GM18519 (cell line): ENCODE results near the gene KCNC4.

Source experiments
- ATAC-seq: cut with Tn5 transposase; IDR thresholded peaks from one replicate; pipeline ENCODE4 v1.9.1; 2021; ENCODE audit warnings: mild to moderate bottlenecking, moderate library complexity; ENCODE audit not compliant: unreplicated experiment, low FRiP score

The KCNC4 gene

GRCh38 chr1:110211496-110212168, 1.5 kb downstream of the KCNC4 start:
- no peak for ATAC-seq

GRCh38 chr1:110212169-110213142, 2.3 kb downstream of the KCNC4 start:
- no peak for ATAC-seq

- ATAC-seq = no peak
Observed at GRCh38 chr1:110213143-110213540, 3.0 kb downstream of the KCNC4 start.

GRCh38 chr1:110214454-110215404, 4.6 kb downstream of the KCNC4 start:
- ATAC-seq = no peak

- no peak for ATAC-seq
Observed at GRCh38 chr1:110215621-110216515, 5.8 kb downstream of the KCNC4 start.

DNA sequence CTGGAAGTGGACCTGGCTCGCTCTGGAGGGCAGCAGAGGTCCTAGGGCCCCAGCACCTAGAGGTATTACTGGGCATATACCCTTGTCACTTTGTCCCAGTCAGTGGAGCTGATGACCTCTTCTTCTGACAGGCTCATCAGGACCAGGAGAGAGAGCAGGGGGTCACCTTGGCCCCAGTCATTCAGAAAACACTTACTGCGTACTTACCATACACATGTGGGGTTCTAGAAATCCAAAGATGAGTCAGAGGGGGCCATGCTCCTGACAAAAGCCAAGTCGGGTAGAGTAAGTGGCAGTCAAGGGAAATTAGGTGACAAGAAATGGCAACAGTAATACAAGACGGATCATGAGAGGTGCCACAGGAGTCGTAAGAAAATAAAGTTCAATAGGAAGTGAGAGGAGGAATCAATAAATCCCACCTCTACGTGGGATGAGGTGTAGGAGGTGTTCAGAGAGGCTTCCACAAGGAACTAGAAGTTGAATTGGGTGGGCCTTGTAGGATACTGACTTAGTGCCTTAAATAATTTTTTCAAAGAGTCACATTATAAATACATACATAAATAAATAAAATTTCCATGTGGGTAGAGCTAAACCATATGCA, 6.8 kb downstream of the KCNC4 start:
- no peak for ATAC-seq

- no peak for ATAC-seq
Observed at GRCh38 chr1:110218137-110218536, 8.0 kb downstream of the KCNC4 start.

DNA sequence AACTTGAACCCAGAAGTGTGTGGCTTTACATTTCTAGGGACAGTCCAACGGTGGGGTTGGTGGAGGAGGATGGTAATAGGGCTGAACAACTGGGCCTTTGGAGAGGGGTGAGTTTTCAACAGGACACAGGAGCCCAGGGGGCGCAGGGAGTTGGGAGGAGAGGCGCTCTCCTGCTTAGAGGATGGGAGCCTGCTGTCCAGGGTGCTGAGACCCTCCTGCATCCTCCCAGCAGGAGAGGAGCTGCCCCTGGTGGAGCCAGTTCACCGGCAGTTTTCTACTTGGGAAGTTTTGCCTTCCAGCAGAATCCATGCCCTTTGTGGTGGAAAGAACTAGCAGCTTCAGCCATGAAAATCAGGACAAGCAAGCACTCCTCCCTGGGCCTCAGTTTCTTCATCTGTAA, 8.6 kb downstream of the KCNC4 start:
- no peak for ATAC-seq

DNA sequence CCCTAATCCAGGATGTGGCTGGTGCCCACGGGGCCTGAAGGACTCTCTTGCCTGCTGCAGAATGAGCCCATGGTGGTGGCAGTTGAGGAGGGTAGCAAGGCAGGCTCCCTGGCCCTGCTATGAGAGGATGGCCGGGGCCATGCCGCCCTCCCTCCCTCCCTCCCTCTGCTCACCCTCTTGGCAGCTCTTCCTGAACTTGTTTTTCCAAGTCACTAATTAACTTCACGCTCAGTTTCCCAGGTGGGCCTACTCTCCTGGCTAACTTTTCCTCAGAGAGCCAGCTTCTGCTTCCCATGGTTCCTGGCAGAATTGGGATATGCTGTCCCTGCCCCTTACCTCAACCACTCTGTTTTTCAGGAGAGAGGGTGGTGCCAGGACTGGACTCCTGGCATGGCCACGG, 10.2 kb downstream of the KCNC4 start:
- ATAC-seq = no peak

DNA sequence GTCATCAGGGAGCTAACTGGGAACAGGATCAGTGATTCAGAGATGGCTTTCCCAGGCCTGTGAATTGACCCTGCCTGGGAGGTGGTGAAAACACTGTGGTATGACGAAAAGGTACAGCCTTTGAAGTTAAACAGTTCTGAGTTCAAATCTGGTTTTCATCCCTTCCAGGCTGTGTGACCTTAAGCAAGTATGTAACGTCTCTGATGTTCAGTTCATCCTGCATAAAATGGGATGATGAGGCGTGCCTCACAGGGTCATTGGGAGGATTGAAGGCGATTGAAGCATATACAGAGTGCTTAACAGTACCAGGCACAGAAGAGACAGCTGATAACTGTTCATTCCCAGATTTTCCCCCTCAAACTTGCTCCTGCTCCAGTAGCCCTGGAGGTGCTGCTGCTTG, 11.0 kb downstream of the KCNC4 start:
- ATAC-seq = no peak

DNA sequence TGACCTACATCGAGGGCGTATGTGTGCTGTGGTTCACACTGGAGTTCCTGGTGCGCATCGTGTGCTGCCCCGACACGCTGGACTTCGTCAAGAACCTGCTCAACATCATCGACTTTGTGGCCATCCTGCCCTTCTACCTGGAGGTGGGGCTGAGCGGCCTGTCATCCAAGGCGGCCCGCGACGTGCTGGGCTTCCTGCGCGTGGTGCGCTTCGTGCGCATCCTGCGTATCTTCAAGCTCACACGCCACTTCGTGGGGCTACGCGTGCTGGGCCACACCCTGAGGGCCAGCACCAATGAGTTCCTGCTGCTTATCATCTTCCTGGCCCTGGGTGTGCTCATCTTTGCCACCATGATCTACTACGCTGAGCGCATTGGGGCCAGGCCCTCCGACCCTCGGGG, 13.0 kb downstream of the KCNC4 start:
- no peak for ATAC-seq

DNA sequence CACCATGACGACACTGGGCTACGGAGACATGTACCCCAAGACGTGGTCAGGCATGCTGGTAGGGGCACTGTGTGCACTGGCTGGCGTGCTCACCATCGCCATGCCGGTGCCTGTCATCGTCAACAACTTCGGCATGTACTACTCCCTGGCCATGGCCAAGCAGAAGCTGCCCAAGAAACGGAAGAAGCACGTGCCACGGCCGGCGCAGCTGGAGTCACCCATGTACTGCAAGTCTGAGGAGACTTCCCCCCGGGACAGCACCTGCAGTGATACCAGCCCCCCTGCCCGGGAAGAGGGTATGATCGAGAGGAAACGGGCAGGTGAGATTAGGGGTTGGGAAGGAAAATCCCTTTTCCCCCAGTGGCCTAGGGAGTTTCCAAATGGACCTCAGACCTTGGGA, 13.5 kb downstream of the KCNC4 start:
- ATAC-seq = no peak

- no peak for ATAC-seq
Observed at GRCh38 chr1:110224240-110224995, 14.3 kb downstream of the KCNC4 start.

- ATAC-seq = no peak
Observed at GRCh38 chr1:110225212-110225611, 15.1 kb downstream of the KCNC4 start.

GRCh38 chr1:110225756-110226404, 15.8 kb downstream of the KCNC4 start:
- ATAC-seq = no peak

GRCh38 chr1:110227774-110228173, 17.7 kb downstream of the KCNC4 start:
- no peak for ATAC-seq

DNA sequence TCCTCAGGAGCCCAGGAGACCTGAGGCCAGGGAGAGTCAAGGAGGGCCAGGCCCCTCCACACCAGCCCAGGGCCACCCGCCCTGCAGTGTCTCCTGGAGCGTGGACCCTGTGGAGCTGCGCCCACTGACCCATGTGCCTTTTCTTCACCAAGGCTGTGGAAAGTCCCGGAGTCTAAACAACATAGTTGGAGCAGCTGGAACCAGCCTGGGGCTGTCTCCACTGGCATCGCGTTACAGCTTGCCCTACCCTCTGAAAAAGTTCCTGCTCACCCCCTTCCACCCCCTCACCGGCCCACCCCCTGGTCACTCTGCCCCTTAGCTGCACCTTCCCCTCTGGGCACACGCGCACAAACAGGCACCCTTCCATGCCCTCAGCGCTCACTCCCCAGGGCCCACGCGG, 18.3 kb downstream of the KCNC4 start:
- no peak for ATAC-seq

DNA sequence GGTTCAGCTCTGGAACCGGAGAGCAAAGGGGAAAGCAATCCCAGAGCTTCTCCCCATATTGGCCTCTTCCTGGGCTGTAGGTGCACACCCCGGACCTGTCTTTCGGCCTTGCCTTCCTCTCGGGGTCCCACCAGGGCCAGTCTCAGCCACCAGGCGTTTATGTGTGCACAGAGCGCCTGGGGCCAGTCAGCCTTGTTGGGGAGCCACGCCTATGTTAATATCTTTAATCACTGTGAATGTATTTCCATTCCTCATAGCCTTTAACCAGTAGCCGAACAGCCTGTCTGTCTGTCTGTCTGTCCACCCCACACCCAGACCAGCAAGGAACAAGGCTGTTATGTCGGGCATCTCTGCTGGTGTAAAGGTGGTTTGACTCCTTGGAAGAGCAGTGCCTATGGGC, 18.8 kb downstream of the KCNC4 start:
- no peak for ATAC-seq
